GM19023 (cell line): ENCODE measurements around the gene LUC7L2.
"Not testable (repeated sequence)": the region's sequence is repeated elsewhere in the genome, so short reads cannot be mapped to it uniquely, and the experiment has no call there.

Experiments used
- ATAC-seq: cut with Tn5 transposase; IDR thresholded peaks from one replicate; pipeline ENCODE4 v1.9.1; 2021; ENCODE audit warnings: mild to moderate bottlenecking, moderate library complexity; ENCODE audit not compliant: unreplicated experiment

The LUC7L2 gene

DNA sequence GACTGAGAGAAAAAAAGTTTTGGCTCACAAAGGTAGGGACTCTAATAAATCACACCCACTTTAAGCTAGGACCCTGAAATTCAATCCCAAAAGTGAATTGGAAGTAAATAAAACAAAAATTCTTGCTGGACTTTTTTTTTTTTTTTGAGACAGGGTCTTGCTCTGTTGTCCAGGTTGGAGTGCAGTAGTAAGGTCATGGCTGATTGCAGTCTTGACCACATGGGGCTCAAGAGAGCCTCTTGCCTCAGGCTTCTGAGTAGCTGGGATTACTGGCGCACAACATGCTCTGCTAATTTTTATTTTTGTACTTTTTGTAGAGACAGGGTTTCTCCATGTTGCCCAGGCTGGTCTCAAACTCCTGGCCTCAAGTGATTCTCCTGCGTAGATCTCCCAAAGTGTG is 5.0 kb upstream of the LUC7L2 start:
- no peak for ATAC-seq

DNA sequence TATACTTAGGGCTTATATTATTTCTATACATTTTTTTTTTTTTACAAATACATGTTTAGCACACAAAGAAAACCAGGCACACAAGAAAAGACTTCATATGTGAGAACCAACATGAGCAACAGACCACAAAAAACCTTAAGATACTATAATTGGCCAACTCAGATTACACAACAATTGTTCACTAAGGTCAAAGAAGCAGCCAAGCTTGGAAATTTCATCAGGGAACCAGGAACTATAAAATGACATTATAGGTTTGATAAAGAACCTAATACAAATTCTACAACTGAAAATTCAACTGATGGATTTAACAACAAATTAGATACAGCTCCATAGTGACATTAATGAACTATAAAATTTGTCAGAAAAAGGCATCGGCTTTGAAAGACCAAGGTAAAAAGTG is 4.4 kb upstream of the LUC7L2 start:
- ATAC-seq = no peak

DNA sequence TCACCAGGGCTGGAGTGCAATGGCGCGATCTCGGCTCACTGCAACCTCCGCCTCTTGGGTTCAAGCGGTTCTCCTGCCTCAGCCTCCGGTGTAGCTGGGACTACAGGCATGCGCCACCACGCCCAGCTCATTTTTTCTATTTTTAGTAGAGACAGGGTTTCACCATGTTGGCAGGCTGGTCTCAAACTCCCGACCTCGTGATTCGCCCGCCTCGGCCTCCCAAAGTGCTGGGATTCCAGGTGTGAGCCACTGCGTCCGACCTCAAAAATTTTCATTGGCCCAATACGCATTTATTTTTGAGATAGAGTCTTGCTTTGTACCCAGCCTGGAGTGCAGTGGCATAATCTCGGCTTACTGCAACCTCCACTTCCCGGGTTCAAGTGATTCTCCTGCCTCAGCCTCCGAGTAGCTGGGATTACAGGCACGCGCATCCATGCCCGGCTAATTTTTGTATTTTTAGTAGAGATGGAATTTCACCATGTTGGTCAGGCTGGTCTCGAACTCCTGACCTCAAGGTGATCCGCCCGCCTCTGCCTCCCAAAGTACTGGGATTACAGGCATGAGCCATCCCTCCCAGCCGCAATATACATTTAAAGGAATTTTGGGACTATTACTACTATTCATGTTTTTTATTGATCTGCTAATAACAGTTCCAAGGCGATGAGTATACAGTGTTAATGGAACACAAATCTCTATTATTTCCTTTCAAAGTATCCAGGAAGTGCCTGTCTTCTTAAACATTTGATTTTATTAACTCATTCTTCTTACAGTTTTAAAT is 1.8 kb upstream of the LUC7L2 start:
- not testable (repeated sequence) for ATAC-seq

DNA sequence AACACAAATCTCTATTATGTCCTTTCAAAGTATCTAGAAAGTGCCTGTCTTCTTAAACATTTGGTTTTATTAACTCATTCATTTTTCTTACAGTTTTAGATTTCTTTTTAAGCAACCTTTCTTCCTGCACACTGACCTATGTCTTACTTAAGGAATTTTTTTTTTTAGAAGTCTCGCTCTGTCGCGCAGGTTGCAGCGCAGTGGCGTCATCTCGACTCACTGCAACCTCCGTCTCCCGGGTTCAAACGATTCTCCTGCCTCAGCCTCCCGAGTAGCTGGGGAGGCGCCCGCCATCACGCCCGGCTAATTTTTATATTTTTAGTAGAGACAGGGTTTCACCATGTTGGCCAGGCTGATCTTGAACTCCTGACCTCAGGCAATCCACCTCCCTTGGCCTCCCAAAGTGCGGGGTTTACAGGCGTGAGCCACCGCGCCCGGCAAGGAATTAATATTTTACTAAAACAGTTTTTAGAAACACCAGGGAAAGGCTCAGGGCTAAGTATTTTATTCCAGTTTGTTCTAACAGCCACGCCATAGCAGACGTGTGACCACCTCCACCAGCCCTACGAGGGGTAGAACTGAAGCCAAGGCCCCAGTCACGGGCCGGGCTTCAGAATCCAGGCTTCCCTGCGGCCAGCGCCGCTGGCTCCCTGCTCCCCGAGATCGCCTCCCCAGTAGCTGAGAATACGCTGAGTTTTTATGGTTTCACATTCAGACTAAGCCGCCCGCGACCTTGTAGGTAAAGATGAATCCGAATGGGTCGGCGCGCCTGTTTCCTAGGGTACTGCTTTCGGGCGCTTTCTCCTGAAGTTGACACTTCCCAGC is 941 bp upstream of the LUC7L2 start:
- peak; percentile 19 for ATAC-seq

DNA sequence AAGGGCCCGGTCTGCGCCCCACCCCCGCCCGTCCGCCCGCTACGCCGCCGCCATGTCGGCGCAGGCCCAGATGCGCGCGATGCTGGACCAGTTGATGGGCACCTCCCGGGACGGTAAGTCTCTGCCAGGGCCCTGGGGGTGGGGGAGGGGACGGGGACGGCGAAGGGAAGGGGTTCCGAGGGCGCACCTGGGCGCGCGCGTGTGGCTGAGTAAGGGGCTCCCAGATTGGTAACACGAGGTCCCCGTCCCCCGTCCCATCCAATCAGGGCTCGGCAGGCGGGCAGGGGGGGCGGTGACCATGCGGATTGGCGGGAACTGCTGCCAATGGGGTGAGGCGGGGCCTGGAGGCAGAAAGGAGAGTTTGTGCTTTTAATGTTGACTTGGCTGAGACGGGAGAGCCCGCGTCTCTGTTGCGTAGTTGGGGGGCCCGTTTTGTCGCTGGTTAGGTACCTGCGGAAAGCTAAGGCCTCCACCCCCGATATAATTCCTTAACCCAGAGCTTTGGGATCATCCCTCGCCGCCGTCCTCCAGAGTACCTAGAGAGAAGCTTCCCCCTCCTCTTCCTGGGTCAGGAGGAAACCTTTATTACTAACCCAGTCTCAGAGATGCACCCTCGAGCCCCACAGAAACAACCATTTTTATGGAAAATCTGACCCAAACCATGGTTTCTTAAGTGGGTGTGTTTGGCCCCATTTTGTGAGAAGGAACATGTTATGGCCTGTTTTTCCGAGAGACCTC is 685 bp downstream of the LUC7L2 start:
- peak; percentile 65 for ATAC-seq

DNA sequence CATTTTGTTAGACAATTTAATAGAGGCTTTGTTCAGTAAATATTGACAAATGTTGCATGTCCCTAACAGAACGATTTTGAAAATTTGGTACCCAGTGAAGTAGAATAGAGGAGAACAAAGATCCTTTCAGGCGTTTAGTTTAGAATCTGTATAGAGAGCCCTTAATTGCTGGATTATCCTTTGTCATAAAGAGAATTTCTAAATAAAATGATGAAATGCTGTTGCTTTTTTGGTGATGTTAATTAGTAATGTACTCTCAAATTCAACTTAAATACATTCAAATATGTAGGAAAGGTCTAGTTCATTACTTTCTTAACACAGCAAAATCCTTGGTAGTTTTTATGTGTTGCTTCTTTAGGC is 1.2 kb downstream of the LUC7L2 start:
- ATAC-seq = no peak

DNA sequence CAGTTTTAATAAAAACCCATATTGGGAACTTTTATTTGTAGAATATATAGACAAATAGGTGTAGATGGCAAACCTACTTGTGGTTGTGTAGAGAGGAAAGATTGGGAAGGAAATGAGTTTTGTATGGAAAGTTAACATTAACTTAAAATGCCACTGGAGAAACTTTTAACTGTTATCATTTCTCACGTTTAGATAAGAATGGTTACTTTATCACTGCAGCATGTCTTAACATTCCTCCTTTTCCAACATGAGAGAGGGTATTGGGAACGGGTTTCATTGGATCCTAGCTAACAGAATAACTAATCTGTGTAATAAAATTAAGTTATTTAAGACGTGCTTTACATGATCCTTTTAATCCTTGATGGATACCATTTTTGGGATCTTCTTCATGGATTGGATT is 1.8 kb downstream of the LUC7L2 start:
- no peak for ATAC-seq

DNA sequence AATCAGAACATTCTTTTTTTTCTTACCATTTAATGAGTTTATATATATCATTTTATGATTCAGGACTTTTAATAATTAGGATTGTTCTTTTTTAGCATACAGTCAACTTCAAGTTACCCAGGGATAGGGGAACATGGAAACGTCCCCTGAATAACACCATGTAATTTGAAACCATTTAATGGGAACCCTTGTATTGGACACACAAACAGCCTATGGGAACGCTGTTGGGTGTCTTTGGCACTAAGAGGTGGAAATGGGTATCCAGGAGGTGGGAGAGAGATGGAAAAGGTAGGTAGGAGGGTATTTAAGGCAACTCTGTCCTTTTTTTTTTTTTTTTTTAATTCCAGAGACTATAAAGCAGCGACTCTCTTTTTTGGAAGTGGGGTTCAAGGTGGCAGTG is 2.6 kb downstream of the LUC7L2 start:
- no peak for ATAC-seq

DNA sequence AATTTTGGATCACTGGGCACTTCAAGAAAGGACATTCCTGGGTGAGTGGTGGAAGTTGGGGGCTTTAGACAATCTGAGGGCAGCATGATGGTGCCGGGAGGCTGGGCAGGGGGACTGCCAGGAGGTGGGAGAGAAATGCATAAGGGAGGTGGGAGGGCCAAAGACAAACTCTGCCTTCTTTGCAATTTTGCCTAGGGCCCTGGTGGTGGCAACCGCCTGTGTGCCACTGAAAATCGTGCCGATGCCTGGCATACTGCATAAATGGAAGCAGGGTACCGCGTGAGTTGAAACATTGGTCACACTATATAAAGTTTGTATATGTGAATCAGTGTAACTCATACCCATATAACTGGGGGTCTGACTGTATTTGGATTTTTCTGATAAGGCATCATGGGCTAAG is 3.3 kb downstream of the LUC7L2 start:
- ATAC-seq = no peak

DNA sequence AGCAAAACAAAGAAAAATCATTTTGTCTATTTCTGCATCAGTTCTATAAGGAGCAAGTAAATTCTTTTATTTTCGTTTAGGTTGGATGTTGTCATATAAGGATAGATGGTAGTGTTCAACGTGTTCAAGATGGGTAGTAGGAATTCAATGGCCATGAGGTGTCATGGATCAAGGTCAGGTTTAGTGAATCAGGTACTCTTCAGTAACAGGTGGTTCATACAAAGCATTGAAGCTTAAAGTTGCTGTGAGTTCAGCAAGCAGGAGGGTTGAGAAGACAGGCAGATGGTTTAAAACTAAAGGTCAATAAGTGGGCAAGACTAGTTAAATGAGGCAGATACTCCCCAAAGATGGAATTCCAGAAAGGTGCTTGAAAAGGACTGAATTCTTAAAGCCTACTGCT is 5.6 kb downstream of the LUC7L2 start:
- no peak for ATAC-seq

DNA sequence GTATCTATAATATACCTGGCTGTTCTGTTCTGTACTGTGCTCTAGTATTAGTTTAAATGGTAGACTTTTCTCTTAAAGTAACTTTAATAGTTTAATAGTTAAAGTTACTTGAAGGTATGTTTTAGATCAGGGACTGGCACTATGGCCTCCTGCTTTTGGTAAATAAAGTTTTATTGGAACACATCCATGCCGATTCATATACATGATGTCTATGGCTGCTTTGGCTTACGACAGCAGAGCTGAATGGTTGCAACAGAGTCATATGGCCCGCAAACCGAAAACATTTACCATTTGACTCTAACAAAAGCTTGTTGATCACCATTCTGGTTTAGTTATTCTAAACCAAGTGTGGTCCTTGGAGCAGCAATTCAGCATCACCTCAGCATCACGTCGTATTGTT is 6.7 kb downstream of the LUC7L2 start:
- ATAC-seq = no peak

DNA sequence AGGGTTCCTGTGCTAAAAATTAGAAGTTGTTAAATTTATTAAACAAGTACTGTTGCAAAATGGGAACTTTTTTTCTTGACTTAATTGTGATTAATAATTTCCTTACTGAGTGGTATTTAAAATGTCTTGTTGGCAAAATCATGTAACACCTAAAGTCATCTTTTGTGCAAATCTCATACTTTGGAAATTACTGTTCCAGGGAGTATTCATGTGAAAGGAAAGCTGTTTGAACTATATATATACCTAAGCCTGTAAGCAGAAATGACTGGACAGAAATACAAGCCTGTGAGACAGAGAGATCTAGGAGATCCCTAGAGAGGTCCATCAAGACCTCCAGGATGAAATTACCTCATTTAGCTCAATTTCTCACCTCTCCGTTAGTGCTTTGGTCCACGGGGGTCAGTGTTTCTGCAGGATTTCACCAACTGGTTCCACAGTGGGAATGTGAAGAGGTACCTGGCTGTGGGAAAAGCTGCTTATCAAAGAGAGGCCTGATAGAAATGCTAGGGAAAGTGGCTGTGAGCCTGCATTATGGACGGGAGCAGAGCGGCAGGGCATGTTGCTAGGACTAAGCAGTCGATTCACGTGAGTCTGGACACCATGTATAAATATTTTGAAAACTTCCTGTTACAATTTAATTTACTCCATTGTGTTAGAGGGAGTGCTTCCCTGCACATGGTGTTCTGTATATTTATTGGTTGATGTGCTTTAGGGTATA is 7.9 kb downstream of the LUC7L2 start:
- no peak for ATAC-seq

DNA sequence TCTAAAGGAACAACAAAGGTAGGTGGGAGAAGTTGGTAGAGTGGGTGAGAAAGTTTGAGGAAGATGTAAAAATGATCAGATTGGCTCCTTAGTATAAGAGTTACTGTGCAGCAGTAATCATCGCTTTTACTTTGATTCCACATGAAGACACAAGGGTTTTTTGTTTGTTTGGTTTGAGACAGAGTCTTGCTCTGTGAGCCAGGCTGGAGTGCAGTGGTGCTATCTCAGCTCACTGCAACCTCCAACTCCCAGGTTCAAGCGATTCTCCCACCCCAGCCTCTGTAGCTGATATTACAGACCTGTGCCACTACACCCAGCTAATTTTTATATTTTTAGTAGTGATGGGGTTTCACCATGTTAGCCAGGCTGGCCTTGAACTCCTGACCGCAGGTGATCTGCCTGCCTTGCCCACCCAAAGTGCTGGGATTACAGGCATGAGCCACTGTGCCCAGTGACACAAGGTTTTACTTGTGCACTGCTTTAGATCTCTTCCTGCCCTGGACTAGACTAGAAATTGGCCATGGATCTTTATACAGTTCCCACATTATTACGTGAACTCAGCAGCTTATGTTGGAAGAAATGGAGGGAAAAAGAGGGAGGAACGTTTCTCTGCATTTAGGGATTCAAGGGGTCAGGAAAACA is 10.7 kb downstream of the LUC7L2 start:
- ATAC-seq = no peak

DNA sequence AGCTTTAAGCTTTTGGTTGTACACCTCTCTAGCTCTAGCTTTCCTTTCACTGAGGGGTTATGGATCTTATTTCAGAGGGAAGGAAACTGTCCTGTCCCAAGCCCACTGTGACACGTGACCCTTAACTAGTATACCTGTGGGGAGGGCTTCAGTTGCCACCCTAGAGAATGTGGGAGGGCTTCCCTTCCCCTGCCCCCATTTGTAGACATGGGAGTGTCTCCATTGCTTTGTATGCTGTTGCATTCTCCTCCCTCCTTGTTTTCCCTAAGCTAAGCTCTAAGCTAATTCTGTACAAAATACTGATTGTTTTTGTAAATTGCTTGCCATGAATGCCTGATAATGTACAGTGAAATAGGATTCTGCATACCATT is 11.2 kb downstream of the LUC7L2 start:
- no peak for ATAC-seq

DNA sequence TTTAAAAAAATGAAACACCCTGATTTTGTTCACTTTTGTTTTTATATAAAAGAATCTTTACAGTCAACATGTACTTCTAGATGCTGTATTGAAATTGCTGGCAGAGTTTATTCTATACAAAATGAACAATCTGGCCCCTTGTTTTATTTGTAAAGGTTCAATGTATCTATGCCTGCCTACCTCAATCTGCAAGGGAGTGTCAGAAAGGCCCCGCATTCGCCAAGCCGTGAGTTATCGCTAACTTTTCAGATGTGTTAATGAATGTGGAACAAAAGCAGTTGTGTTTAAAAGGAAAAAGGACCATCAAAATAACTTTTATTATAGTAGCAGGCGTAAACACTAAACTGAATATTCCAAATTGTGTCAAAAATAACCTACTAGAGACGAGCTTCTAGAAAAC is 14.6 kb downstream of the LUC7L2 start:
- ATAC-seq = no peak

DNA sequence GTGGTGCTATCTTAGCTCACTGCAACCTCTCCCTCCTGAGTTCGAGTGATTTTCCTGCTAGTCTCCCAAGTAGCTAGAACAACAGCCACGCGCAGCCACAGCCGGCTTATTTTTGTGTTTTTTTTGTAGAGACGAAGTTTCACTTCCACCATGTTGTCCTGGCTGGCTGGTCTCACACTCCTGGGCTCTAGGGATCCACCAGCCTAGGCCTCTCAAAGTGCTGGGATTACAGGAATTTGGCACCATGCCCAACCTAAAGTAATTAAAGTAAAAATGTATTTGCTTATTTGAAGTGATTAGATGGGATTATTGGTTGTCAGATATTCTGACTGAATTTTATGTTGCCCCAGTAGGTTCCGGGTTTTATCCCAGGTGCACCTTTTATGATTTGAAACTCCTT is 22.7 kb downstream of the LUC7L2 start:
- ATAC-seq = no peak

DNA sequence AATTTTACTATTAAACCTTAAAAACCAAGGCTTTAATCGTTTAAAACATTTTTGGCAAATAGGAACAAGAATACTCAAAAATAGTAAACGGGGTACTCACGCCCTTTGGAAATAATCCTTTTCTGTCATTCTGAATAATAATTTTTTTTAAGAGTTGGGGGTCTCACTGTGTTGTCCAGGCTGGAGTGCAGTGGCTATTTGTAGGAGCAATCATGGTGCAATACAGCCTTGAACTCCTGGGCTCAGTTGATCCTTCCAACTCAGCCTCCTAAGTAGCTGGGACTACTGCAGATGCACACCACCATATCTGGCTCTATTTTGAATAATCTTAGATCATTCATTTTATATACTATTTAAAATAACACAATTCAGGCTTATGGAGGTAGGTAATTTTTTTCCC is 24.9 kb downstream of the LUC7L2 start:
- ATAC-seq = no peak

DNA sequence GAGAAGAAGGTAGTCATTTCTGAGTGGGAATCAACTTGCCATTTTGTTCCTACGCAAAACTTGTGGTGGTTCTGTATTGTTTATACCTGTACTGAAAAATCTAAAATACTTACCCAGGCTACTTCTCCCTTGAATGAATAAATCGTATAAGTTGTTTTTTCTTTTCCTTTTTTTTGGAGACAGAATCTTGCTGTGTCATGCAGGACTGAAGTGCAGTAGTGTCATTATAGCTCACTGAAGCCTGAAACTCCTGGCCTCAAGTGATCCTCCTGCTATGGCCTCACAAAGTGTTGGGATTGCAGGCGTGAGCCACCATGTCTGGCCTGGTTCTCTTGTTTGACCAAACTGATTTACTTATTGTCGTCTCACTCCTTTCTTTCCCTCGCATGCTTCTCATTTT is 27.9 kb downstream of the LUC7L2 start:
- ATAC-seq = no peak

DNA sequence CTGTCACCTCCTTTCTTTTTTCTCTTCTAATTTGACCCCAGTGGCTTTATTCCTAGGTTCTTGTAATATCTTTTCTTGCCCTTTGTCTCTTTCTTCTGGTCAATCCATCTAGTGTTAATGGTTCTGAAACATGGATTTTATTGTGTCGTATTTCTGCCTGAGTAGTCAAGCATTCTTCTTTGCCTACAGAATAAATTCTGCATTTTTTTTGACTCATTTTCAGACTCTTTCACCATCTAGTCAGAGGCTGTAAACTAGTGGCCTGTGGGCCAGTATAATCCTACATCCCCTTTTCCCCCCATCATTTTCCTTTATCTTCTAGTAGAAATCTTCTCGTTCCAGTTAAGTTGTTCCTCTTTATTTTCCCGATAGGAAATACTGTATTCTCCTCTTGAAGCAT is 29.4 kb downstream of the LUC7L2 start:
- ATAC-seq = no peak

DNA sequence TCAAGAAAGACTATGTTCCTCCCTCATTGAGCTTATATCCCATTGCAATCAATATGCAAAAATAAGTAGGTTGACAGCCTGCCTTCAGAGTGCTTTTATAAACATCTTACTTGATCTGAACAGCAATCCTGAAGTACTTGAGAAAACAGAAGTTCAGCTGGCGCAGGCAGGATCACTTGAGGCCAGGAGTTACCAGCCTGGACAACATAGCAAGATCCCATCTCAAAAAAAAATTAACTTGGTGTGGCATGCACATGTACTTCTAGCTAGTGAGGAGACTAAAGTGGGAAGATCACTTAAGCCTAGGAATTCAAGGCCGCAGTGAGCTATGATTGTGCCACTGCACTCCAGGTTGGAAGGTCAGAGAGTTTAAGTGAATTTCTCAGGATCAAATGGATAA is 30.1 kb downstream of the LUC7L2 start:
- ATAC-seq = no peak
